Panc1 (cell line): ENCODE data around the gene UBE2R2. TPM values are rescaled to one million over a fixed set of nuclear protein-coding genes. Genes with fewer than 3 reads are reported as not detected.

ENCODE experiments used
- ATAC-seq: fragments of 200-7000 bp; cut with Tn5 transposase; 2 replicates; pipeline ENCODE4 v1.9.1; 2020; ENCODE audit warnings: mild to moderate bottlenecking, moderate library complexity
- BruUV-seq: library from RNA; stranded (reverse); fragments of 400-500 nt; replicated peaks from 2 replicates; lab custom pipeline; 2021; lab: Mats Ljungman, UMichigan
- CTCF ChIA-PET: fragments of 300-600 bp; sonication (Branson Sonifier 250); formaldehyde crosslinking; loops from one replicate; lab custom pipeline; 2022; ENCODE audit warnings: antibody characterized with exemption; lab: Charles Lee
- POLR2A ChIA-PET: fragments of 300-600 bp; sonication (Branson Sonifier 250); formaldehyde crosslinking; loops from one replicate; lab custom pipeline; 2022; ENCODE audit warnings: antibody characterized with exemption; lab: Charles Lee
- DNase-seq: peaks from one replicate; pipeline ENCODE4 v3.0.0-alpha.2; 2010; ENCODE audit warnings: low read depth, low spot score
- H3K27ac ChIP-seq: 2 replicates; pipeline ENCODE4 v1.5.1; 2011; ENCODE audit warnings: mild to moderate bottlenecking, low read length, inconsistent platforms
- H3K27me3 ChIP-seq: fragments of 200-500 bp; sonication (Bioruptor generic); 2 replicates; pipeline ENCODE4 v1.6.0; 2014; ENCODE audit warnings: low read length, inconsistent platforms; ENCODE audit not compliant: control insufficient read depth, insufficient read depth
- H3K36me3 ChIP-seq: fragments of 200-500 bp; sonication (Bioruptor generic); 2 replicates; pipeline ENCODE4 v1.5.1; 2014; ENCODE audit warnings: inconsistent platforms, mild to moderate bottlenecking, low read length, moderate library complexity; ENCODE audit not compliant: control insufficient read depth, insufficient read depth
- H3K4me1 ChIP-seq: 2 replicates; pipeline ENCODE4 v1.5.1; 2011; ENCODE audit warnings: inconsistent platforms, mild to moderate bottlenecking, low read length, moderate library complexity; ENCODE audit not compliant: control insufficient read depth, insufficient read depth
- H3K4me3 ChIP-seq, 2 experiments: 2 replicates each; pipeline ENCODE4 v1.5.1; 2011 to 2012; ENCODE audit warnings: low read depth in 2 of 2, low read length in 2 of 2, mild to moderate bottlenecking in 2 of 2, inconsistent platforms in 1 of 2, moderate library complexity in 1 of 2
- H3K9me3 ChIP-seq: fragments of 200-500 bp; sonication (Bioruptor generic); 2 replicates; pipeline ENCODE4 v1.5.1; 2014; ENCODE audit warnings: low read depth, mild to moderate bottlenecking, inconsistent platforms, low read length, moderate library complexity; ENCODE audit not compliant: control insufficient read depth, insufficient read depth
- POLR2AphosphoS5 ChIP-seq: IDR thresholded peaks from 2 replicates; pipeline ENCODE4 v1.6.1; 2012; ENCODE audit warnings: mild to moderate bottlenecking, low read depth, low read length, moderate library complexity
- REST ChIP-seq, 2 experiments: IDR thresholded peaks; 2 replicates each; pipeline ENCODE4 v1.6.1; 2011 to 2012; ENCODE audit warnings: low read depth in 2 of 2, control low read depth in 1 of 2, low read length in 1 of 2, mild to moderate bottlenecking in 1 of 2, moderate library complexity in 1 of 2; ENCODE audit not compliant: insufficient read depth in 1 of 2
- SIN3A ChIP-seq: IDR thresholded peaks from 2 replicates; pipeline ENCODE4 v1.6.1; 2012; ENCODE audit warnings: low read depth, mild to moderate bottlenecking, low read length, moderate library complexity, borderline replicate concordance; ENCODE audit not compliant: insufficient read depth
- TCF7L2 ChIP-seq: IDR thresholded peaks from 2 replicates; pipeline ENCODE4 v1.6.1; 2011; ENCODE audit warnings: mild to moderate bottlenecking, low read depth, low read length, inconsistent platforms
- in situ Hi-C: cut with HindIII; loops from 2 replicates; pipeline ENCODE4 v1.10.0; 2016; ENCODE audit warnings: low sequenced_read_pairs, low pct_unique_long_range_greater_than_20kb
- intact Hi-C: fragments of 100-400 bp; cut with micrococcal nuclease; formaldehyde crosslinking; loops from one replicate; pipeline ENCODE4 v1.10.0; 2022; ENCODE audit not compliant: unreplicated experiment
- total RNA-seq: library from RNA; stranded (reverse); gene quantifications from one replicate; pipeline ENCODE4 v1.2.1, GENCODE V29; 2021; ENCODE audit not compliant: unreplicated experiment
- TF ChIP-seq, protein P1 (sequence below): fragments of 450-650 bp; IDR thresholded peaks from 2 replicates; pipeline ENCODE4 v1.5.1; 2017; ENCODE audit warnings: mild to moderate bottlenecking

The UBE2R2 gene
- total RNA-seq, 1 experiment from 2014 or later = 67.2 TPM

DNA sequence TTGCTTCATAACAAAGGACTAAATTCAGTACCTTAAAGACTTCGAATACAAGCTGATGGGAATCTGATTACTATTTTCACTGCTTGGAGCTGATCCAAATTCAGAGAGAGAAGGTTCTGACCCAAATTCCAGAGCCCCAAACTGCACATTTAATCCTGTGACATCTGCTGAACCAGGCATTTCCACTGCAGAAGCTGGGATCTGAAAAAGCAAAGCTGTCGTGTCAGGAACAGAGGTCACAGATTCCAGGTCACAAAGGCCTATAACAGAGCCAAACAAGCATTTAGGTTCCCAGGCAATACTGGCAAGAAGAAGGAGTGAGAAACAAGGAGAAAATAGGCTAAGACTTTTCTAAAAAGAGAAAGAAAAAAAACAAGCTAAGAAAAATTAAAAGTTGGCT lies 126.4 kb downstream of the UBE2R2 start:
- Histone ChIP-seq H3K9me3 (no peaks in the 10 kb centered on the region), H3K4me3 (no peak overlapping the region), H3K27me3 (no peaks in the 10 kb centered on the region), H3K4me1 (peaks cover 22% of the 10 kb centered on the region), H3K36me3 (peaks cover 42% of the 10 kb centered on the region), H3K27ac (0 out of 2 replicates have a peak overlapping the region, but pooled peaks have one; percentile 23)
- ChIA-PET CTCF (interaction anchor here (0.6 to 1.5 kb wide), 2 partner anchors 18 to 135 kb away, joined by 4 to 8 read pairs; no protein-coding TSS in a partner anchor), POLR2A (no interaction called here)
- DNase-seq (no peak), ATAC-seq (no peak)
- BruUV-seq = no TSS peak
- intact Hi-C loops (no loop called here), in situ Hi-C loops (no loop called here)
- TF ChIP-seq REST (IDR thresholded peaks at IDR 0.05; ENCODE audit: insufficient read depth in 1 of 2, low read depth in 2 of 2, low read length in 1 of 2) (no peak), POLR2AphosphoS5 (no peak), TCF7L2 (no peak), SIN3A (no peak)
- TF ChIP-seq, protein P1, sequence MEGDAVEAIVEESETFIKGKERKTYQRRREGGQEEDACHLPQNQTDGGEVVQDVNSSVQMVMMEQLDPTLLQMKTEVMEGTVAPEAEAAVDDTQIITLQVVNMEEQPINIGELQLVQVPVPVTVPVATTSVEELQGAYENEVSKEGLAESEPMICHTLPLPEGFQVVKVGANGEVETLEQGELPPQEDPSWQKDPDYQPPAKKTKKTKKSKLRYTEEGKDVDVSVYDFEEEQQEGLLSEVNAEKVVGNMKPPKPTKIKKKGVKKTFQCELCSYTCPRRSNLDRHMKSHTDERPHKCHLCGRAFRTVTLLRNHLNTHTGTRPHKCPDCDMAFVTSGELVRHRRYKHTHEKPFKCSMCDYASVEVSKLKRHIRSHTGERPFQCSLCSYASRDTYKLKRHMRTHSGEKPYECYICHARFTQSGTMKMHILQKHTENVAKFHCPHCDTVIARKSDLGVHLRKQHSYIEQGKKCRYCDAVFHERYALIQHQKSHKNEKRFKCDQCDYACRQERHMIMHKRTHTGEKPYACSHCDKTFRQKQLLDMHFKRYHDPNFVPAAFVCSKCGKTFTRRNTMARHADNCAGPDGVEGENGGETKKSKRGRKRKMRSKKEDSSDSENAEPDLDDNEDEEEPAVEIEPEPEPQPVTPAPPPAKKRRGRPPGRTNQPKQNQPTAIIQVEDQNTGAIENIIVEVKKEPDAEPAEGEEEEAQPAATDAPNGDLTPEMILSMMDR = no peak

GRCh38 chr9:33946779-33947535 lies 130.0 kb downstream of the UBE2R2 start:
- BruUV-seq = no TSS peak
- in situ Hi-C loops = no loop called here
- peak; percentile 35 for DNase-seq
- no peak overlapping the region for H3K27ac ChIP-seq
- CTCF ChIA-PET = no interaction called here
- ATAC-seq = peak; percentile 83
- POLR2A ChIA-PET = no interaction called here
- TF ChIP-seq SIN3A (no peak), TCF7L2 (no peak), REST (IDR thresholded peaks at IDR 0.05; ENCODE audit: insufficient read depth in 1 of 2, low read depth in 2 of 2, low read length in 1 of 2) (no peak), POLR2AphosphoS5 (no peak)
- TF ChIP-seq, protein P1 = no peak
- peaks cover 11% of the 10 kb centered on the region for H3K4me1 ChIP-seq
- intact Hi-C loops = no loop called here
- no peaks in the 10 kb centered on the region for H3K27me3 ChIP-seq
- no peak overlapping the region for H3K4me3 ChIP-seq
- no peaks in the 10 kb centered on the region for H3K9me3 ChIP-seq
- peaks cover 33% of the 10 kb centered on the region for H3K36me3 ChIP-seq
